Measurements from ENCODE around the gene RASGEF1B.
"Not testable (repeated sequence)": the region's sequence is repeated elsewhere in the genome, so short reads cannot be mapped to it uniquely, and the experiment has no call there.

The RASGEF1B gene

GRCh38 chr4:81498551-81499099 is 26.9 kb upstream of the RASGEF1B start:
- no peak for DNase-seq (ENCODE audit: low read depth in 2 of 2)

- DNase-seq (ENCODE audit: low read depth in 2 of 2) = no peak
Measured at GRCh38 chr4:81498046-81498445, 26.3 kb upstream of the RASGEF1B start.

GRCh38 chr4:81495345-81495744 is 23.6 kb upstream of the RASGEF1B start:
- no peak for DNase-seq (ENCODE audit: low read depth in 2 of 2)

DNA sequence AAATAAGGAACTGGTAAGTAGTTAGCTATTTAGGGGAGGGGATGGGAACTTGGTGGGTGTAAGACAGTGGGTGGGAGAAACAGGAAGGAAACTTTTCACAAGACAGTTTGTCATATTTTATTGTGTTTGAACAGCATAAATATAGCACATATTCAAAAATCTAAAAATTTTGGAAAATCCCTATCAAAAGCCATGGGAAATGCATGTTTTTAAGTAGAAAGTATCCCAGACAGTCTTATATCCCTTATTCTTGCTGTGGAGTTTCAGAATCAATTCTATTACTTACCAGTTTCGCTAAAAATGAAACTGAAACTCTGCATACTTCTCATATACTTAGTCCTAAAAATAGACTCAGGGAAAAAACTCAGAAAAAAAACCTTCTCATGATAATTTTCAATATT is 22.3 kb upstream of the RASGEF1B start:
- no peak for DNase-seq (ENCODE audit: low read depth in 2 of 2)

GRCh38 chr4:81492606-81493230 is 21.0 kb upstream of the RASGEF1B start:
- no peak for DNase-seq (ENCODE audit: low read depth in 2 of 2)

DNA sequence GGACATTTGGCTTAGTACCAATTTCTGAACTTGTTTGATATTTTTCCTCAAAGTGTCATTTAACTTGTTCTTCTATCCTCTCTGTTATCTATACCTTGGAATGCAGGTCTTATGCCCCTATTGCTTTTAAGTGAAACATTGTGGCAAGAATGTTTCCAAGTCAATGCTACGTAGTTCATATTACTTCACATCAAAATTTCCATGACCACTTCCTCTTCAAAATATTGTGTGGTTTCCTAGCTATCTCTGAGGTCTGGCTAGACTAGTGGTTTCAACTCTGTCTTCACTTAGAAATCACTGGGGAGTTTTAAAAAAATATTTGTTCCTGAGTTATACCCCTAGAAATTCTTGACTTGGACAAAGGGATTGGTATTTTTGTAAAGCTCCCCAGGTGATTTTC is 20.2 kb upstream of the RASGEF1B start:
- no peak for DNase-seq (ENCODE audit: low read depth in 2 of 2)

- no peak for DNase-seq (ENCODE audit: low read depth in 2 of 2)
Measured at GRCh38 chr4:81490403-81491160, 18.9 kb upstream of the RASGEF1B start.

GRCh38 chr4:81486502-81486901 is 14.8 kb upstream of the RASGEF1B start:
- DNase-seq (ENCODE audit: low read depth in 2 of 2) = no peak

GRCh38 chr4:81485310-81485980 is 13.7 kb upstream of the RASGEF1B start:
- DNase-seq (ENCODE audit: low read depth in 2 of 2) = no peak

- DNase-seq (ENCODE audit: low read depth in 2 of 2) = no peak
Measured at GRCh38 chr4:81482326-81482725, 10.6 kb upstream of the RASGEF1B start.

DNA sequence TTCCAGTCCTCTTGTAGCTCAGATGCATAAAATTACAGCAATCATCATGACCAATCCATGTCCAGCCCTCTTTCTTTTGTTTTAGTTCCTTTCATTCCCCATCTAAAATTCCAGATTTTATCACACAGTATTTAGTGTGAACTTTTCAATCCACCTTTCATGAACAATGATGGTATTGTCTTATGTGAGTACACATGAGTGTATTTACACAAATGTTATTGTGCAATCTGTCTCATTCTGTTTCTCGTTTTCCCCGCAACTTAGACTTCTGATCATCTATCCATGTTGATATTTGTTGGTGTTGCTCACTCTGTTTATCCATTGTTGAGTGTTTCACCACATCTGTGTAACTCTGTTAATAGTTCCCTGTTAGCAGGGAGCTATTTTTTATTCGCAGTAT is 9.4 kb upstream of the RASGEF1B start:
- DNase-seq (ENCODE audit: low read depth in 2 of 2) = no peak

GRCh38 chr4:81479573-81479972 is 7.9 kb upstream of the RASGEF1B start:
- not testable (repeated sequence) for DNase-seq (ENCODE audit: low read depth in 2 of 2)

- DNase-seq (ENCODE audit: low read depth in 2 of 2) = not testable (repeated sequence)
Measured at GRCh38 chr4:81473331-81474265, 1.9 kb upstream of the RASGEF1B start.

GRCh38 chr4:81472281-81473182 is 825 bp upstream of the RASGEF1B start:
- DNase-seq (ENCODE audit: low read depth in 2 of 2) = no peak

- DNase-seq (ENCODE audit: low read depth in 2 of 2) = no peak
Measured at GRCh38 chr4:81471298-81471587, 464 bp downstream of the RASGEF1B start.

- DNase-seq (ENCODE audit: low read depth in 2 of 2) = no peak
Measured at GRCh38 chr4:81470456-81471297, 1.0 kb downstream of the RASGEF1B start.

DNA sequence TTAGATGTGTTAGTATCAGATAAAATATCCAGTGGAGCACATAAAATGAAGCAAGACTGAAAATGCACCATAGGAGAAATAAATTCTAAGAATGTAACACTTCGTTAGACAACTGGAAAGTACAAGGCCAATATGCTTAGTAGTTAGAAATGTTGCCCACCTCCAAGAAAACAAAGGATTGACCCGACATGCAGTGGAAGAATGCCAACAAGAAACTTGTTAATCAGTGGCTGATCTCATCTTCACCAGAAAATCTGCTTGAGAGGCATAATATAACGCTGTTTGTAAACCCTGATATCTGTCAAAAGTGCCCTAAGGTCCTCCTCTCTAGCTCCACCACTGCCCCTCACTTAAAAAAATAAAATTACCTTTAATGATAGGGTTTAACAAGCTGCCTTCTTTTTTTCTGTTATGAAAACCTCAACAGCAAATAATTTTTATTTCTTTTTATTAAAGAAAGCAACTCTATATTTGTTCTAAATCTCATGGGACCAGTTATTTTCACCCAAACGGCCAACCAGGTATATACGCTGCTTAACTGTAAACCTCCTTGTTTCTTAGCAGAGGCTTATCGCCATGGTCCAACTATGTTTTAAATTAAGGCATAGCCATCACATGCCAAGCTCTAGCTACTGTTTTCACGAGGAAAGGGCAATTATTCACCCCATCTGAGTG is 1.8 kb downstream of the RASGEF1B start:
- no peak for DNase-seq (ENCODE audit: low read depth in 2 of 2)

DNA sequence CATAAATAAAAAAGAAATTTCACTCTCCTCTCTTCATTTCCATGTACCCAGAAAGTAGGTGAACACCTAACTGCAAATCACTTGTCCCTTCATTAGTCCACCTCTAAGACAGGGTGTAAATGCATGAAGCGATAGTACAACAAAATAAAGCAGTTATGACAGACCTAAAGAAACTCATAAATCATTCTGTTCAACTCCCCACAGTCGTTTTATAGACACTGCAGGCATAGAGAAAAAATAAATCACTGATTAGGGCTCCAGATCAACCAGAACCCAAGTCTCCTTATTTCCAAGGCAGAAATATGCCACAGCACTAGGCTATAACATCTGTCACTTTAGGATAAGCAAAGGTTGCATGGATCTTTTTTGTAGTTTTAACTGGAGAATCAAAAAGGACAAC is 3.0 kb downstream of the RASGEF1B start:
- no peak for DNase-seq (ENCODE audit: low read depth in 2 of 2)

GRCh38 chr4:81467672-81467964 is 4.1 kb downstream of the RASGEF1B start:
- no peak for DNase-seq (ENCODE audit: low read depth in 2 of 2)

Measured in stimulated activated CD4-positive, alpha-beta T cell treated with anti-CD3 and anti-CD28 coated beads, Interleukin-1b, Interleukin-23, amount 100 ng/mL, for 1 hour (primary cell).